B cell (primary cell): Measurements from ENCODE around the gene CRELD2. TPM values are rescaled to one million over a fixed set of nuclear protein-coding genes. Genes with fewer than 3 reads are reported as not detected.

ENCODE experiments used
- ATAC-seq: fragments of 200-7000 bp; cut with Tn5 transposase; one replicate; pipeline ENCODE4 v1.10.0; 2021; ENCODE audit warnings: low read depth, mild to moderate bottlenecking, moderate number of reproducible peaks, moderate library complexity
- CTCF ChIA-PET: fragments of 350-600 bp; sonication (Branson Sonifier 250); formaldehyde crosslinking; loops from one replicate; lab custom pipeline; 2021; ENCODE audit warnings: antibody characterized with exemption, inconsistent platforms; lab: Charles Lee
- POLR2A ChIA-PET: fragments of 350-600 bp; sonication (Branson Sonifier 250); formaldehyde crosslinking; loops from one replicate; lab custom pipeline; 2021; ENCODE audit warnings: antibody characterized with exemption; lab: Charles Lee
- DNase-seq: peaks from one replicate; pipeline ENCODE4 v3.0.0; 2013
- H2AFZ ChIP-seq: 2 replicates; pipeline ENCODE4 v1.6.1; 2012; ENCODE audit warnings: mild to moderate bottlenecking, low read depth, low read length; ENCODE audit not compliant: insufficient read depth, poor library complexity, severe bottlenecking
- H3K27ac ChIP-seq, 2 donors: 1 replicate in 1 of 2; 2 replicates in 1 of 2; pipeline ENCODE4 v1.5.1; 2012 to 2013; ENCODE audit warnings: low read length in 2 of 2, mild to moderate bottlenecking in 2 of 2, moderate library complexity in 1 of 2
- H3K27me3 ChIP-seq, 4 experiments: fragments of 200-600 bp in 1 of 4; sonication (generic) in 1 of 4; replicated peaks in 1 of 4; 1 replicate in 2 of 4; 2 replicates in 2 of 4; pipeline versions ENCODE4 v1.6.1 to v1.7.0; 2013 to 2016; ENCODE audit warnings: low read length in 3 of 4, mild to moderate bottlenecking in 2 of 4, mixed read lengths in 1 of 4, moderate library complexity in 1 of 4; ENCODE audit not compliant: insufficient read depth in 4 of 4, control insufficient read depth in 3 of 4; ENCODE audit errors: control extremely low read depth in 1 of 4
- H3K36me3 ChIP-seq, 2 experiments: replicated peaks in 1 of 2; 1 replicate in 1 of 2; 2 replicates in 1 of 2; pipeline versions ENCODE4 v1.6.1 to v1.7.1; 2013; ENCODE audit warnings: low read length in 1 of 2; ENCODE audit not compliant: insufficient read depth in 2 of 2, control insufficient read depth in 1 of 2; ENCODE audit errors: control extremely low read depth in 1 of 2, extremely low read depth in 1 of 2
- H3K4me1 ChIP-seq, 2 donors: fragments of 200-600 bp in 1 of 2; sonication (generic) in 1 of 2; 1 replicate in 1 of 2; 2 replicates in 1 of 2; pipeline versions ENCODE4 v1.5.1 to v1.6.1; 2013 to 2017; ENCODE audit warnings: low read length in 2 of 2; ENCODE audit not compliant: control insufficient read depth in 2 of 2, insufficient read depth in 2 of 2
- H3K4me2 ChIP-seq: replicated peaks from 2 replicates; pipeline ENCODE3; 2012; ENCODE audit warnings: mild to moderate bottlenecking, low read depth, low read length; ENCODE audit not compliant: poor library complexity, severe bottlenecking
- H3K4me3 ChIP-seq, 5 experiments: fragments of 200-600 bp in 1 of 5; sonication (generic) in 1 of 5; 1 replicate in 3 of 5; 2 replicates in 2 of 5; pipeline versions ENCODE4 v1.5.1 to v1.7.0; 2011 to 2016; ENCODE audit warnings: low read length in 4 of 5, mild to moderate bottlenecking in 4 of 5, low read depth in 2 of 5, control low read depth in 1 of 5, moderate library complexity in 1 of 5; ENCODE audit not compliant: insufficient read depth in 1 of 5; ENCODE audit errors: control extremely low read depth in 1 of 5, extremely low read depth in 1 of 5
- H3K79me2 ChIP-seq: fragments of 200-600 bp; sonication (generic); one replicate; pipeline ENCODE4 v1.6.0; 2016; ENCODE audit warnings: low read length; ENCODE audit not compliant: control insufficient read depth, insufficient read depth
- H3K9ac ChIP-seq: fragments of 200-600 bp; sonication (generic); 2 replicates; pipeline ENCODE4 v1.6.1; 2017; ENCODE audit warnings: mild to moderate bottlenecking, low read length, moderate library complexity
- H3K9me3 ChIP-seq, 3 donors: one replicate each; pipeline versions ENCODE4 v1.6.1 to v1.7.1; 2013; ENCODE audit warnings: low read length in 2 of 3; ENCODE audit not compliant: control insufficient read depth in 2 of 3, insufficient read depth in 1 of 3; ENCODE audit errors: control extremely low read depth in 1 of 3
- H4K20me1 ChIP-seq: 2 replicates; pipeline ENCODE4 v1.6.0; 2012; ENCODE audit warnings: mild to moderate bottlenecking, low read length; ENCODE audit not compliant: insufficient read depth, control insufficient read depth, poor library complexity, severe bottlenecking
- H3K27ac Mint-ChIP-seq: one replicate; pipeline ENCODE4 v1.8.0; 2021; ENCODE audit warnings: mixed read lengths
- H3K27me3 Mint-ChIP-seq: one replicate; pipeline ENCODE4 v1.8.0; 2021; ENCODE audit warnings: mixed read lengths
- H3K4me1 Mint-ChIP-seq: one replicate; pipeline ENCODE4 v1.8.0; 2021; ENCODE audit warnings: mixed read lengths
- H3K4me3 Mint-ChIP-seq: one replicate; pipeline ENCODE4 v1.8.0; 2021; ENCODE audit warnings: mixed read lengths
- H3K9me3 Mint-ChIP-seq: one replicate; pipeline ENCODE4 v1.8.0; 2022; ENCODE audit warnings: mixed read lengths; ENCODE audit not compliant: insufficient read depth
- CTCF ChIP-seq: fragments of 200-600 bp; IDR thresholded peaks from one replicate; pipeline ENCODE4 v1.8.0; 2022; ENCODE audit warnings: antibody characterized with exemption, mild to moderate bottlenecking
- EZH2 ChIP-seq: IDR thresholded peaks from 2 replicates; pipeline ENCODE4 v1.6.1; 2012; ENCODE audit warnings: borderline replicate concordance, low read depth, mild to moderate bottlenecking, moderate library complexity, low read length; ENCODE audit not compliant: insufficient read depth, poor library complexity, severe bottlenecking
- WGBS: methylation state at CpG from one replicate; pipeline ENCODE4 v1.1.5; 2013; ENCODE audit warnings: missing lambda C conversion rate; ENCODE audit not compliant: insufficient coverage; 5-methylcytosine and 5-hydroxymethylcytosine counted together
- intact Hi-C: fragments of 100-400 bp; cut with micrococcal nuclease; formaldehyde crosslinking; loops from one replicate; pipeline ENCODE4 v1.10.0; 2022
- polyA plus RNA-seq: library from polyadenylated mRNA; depleted of rRNA; stranded (reverse); fragments of >200 nt; gene quantifications from 2 replicates; pipeline ENCODE4 v1.2.3, GENCODE V29; 2012
- total RNA-seq, 2 donors: library from RNA; stranded (reverse); fragments of 120-200 nt in 1 of 2; gene quantifications; 1 replicate in 1 of 2; 2 replicates in 1 of 2; pipeline versions ENCODE4 v1.2.3 to v1.2.4, GENCODE V29; 2013 to 2022

CRELD2 gene
- total and polyA plus RNA-seq, 2 donors (not counting 1 experiment from before 2014, with no cell fraction given), result 35.9 to 41.9 TPM

GRCh38 chr22:49906799-49907290 lies 11.6 kb upstream of the CRELD2 start:
- Mint-ChIP-seq H3K27ac (no peak overlapping the region), H3K27me3 (no peaks in the 10 kb centered on the region), H3K4me1 (no peaks in the 10 kb centered on the region), H3K4me3 (no peak overlapping the region), H3K9me3 (no peaks in the 10 kb centered on the region)
- Histone ChIP-seq H3K4me1 (no peaks in the 10 kb centered on the region), H3K79me2 (peaks cover 32% of the 10 kb centered on the region), H3K27me3 (no peaks in the 10 kb centered on the region), H3K9ac (no peak overlapping the region), H3K4me2 (no peak overlapping the region), H3K36me3 (peaks cover 0 to 57% of the 10 kb centered on the region in 2 experiments), H4K20me1 (peaks cover 26% of the 10 kb centered on the region), H2AFZ (no peak overlapping the region), H3K9me3 (peaks cover 0 to 4% (median 0%) of the 10 kb centered on the region in 3 donors), H3K27ac (no peak overlapping the region), H3K4me3 (no peak overlapping the region)
- ATAC-seq (no peak), DNase-seq (no peak)
- POLR2A ChIA-PET, result no interaction called here
- 94% methylated on average over 14 of the region's 14 CpGs for WGBS
- CTCF ChIA-PET, result interaction anchor here (0.5 kb wide), 1 partner anchor 173 kb away, joined by 3 read pairs; no protein-coding TSS in a partner anchor
- TF ChIP-seq CTCF (no peak), EZH2 (no peak)
- intact Hi-C loops, result no loop called here

DNA sequence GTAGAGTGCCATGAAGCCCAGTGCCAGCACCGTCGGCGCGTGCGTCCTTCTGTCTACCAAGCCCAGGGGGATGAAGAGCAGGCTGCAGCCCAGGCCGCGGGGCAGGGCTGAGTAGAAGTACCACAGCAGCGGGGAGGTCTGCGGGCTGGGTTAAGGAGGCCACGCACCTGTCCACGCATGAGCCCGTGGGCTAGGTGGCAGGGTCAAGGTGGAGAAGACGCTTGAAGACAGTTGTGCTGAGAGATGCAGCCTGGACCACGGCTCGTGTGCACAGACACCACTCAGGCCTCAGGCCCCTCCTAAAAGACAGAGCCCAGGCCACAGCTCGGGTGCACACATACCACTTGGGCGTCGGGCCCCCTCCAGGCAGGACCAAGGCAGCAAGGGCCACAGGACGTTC lies 10.6 kb upstream of the CRELD2 start:
- H3K4me1 Mint-ChIP-seq, result no peaks in the 10 kb centered on the region
- ChIA-PET CTCF (interaction anchor here (0.5 kb wide), 1 partner anchor 172 kb away, joined by 3 read pairs; no protein-coding TSS in a partner anchor), POLR2A (no interaction called here)
- H3K9me3 Mint-ChIP-seq, result no peaks in the 10 kb centered on the region
- no peaks in the 10 kb centered on the region for H3K27me3 Mint-ChIP-seq
- H3K27ac Mint-ChIP-seq, result no peak overlapping the region
- no peak overlapping the region for H3K27ac ChIP-seq
- no peak overlapping the region for H3K4me3 ChIP-seq
- TF ChIP-seq CTCF (no peak), EZH2 (no peak)
- H3K4me1 ChIP-seq, result no peaks in the 10 kb centered on the region
- H4K20me1 ChIP-seq, result peaks cover 26% of the 10 kb centered on the region
- intact Hi-C loops, result no loop called here
- no peak for DNase-seq
- H3K79me2 ChIP-seq, result peaks cover 39% of the 10 kb centered on the region
- H3K4me3 Mint-ChIP-seq, result no peak overlapping the region
- 98% methylated on average over 19 of the region's 19 CpGs for WGBS
- H3K27me3 ChIP-seq, result no peaks in the 10 kb centered on the region
- peaks cover 0 to 57% of the 10 kb centered on the region in 2 experiments for H3K36me3 ChIP-seq
- ATAC-seq, result no peak
- no peak overlapping the region for H3K4me2 ChIP-seq
- no peaks in the 10 kb centered on the region for H3K9me3 ChIP-seq
- no peak overlapping the region for H3K9ac ChIP-seq
- H2AFZ ChIP-seq, result no peak overlapping the region
